ENCODE results near the gene RGS6. TPM values are rescaled to one million over a fixed set of nuclear protein-coding genes. Genes with fewer than 3 reads are reported as not detected.

RGS6 gene
- total and polyA plus RNA-seq, 2 of the 4 experiments (the other 2 are of a cell fraction), result not detected

DNA sequence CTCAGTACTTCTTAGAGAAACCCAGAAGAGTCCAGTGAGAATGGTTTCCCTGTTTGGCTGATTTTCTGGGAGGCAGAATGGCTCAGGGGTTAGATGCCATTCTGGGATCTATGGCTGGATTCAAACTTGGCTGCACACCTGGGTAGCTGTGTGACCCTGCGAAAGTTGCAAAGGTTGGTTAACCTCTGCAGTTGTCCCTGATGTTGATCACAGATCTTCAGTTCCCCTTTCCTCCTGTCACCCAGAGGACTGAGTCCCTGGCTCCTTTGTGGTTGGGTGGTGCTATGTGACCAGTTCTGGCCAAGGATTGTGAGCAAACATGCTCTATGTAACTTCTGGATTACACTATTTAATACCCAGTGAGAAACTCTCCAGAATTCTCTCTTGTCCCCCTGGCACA lies 418.0 kb downstream of the RGS6 start:
- Histone ChIP-seq H3K23ac (ENCODE audit: low read depth, low read length) (no peak overlapping the region), H4K8ac (ENCODE audit: low read depth in 2 of 2, low read length in 2 of 2) (no peak overlapping the region), H3K27ac (ENCODE audit: insufficient read depth, low read length) (no peak overlapping the region), H3K4me3 (ENCODE audit: insufficient read depth, low read depth, low read length) (no peak overlapping the region), H3K4ac (ENCODE audit: low read depth, low read length) (no peak overlapping the region), H3K4me1 (ENCODE audit: control insufficient read depth, insufficient read depth, low read length) (no peaks in the 10 kb centered on the region), H3K36me3 (ENCODE audit: control insufficient read depth, insufficient read depth, low read length) (no peaks in the 10 kb centered on the region), H3K9me3 (ENCODE audit: control insufficient read depth, insufficient read depth, low read length) (no peaks in the 10 kb centered on the region), H2BK15ac (ENCODE audit: low read depth, low read length) (no peak overlapping the region), H2BK5ac (ENCODE audit: low read depth, low read length, poor library complexity, severe bottlenecking) (no peak overlapping the region), H4K20me1 (ENCODE audit: insufficient read depth, low read length) (no peaks in the 10 kb centered on the region), H3K9me1 (ENCODE audit: insufficient read depth, low read length) (no peaks in the 10 kb centered on the region), H2BK20ac (ENCODE audit: low read depth, low read length) (no peak overlapping the region), H3K9ac (ENCODE audit: low read depth, low read length) (no peak overlapping the region), H2BK120ac (ENCODE audit: low read depth, low read length) (no peak overlapping the region), H2AFZ (replicated peaks; ENCODE audit: low read length, poor library complexity) (no peak overlapping the region), H2AK9ac (replicated peaks; ENCODE audit: low read depth, low read length, poor library complexity) (no peak overlapping the region), H2AK5ac (ENCODE audit: low read depth, low read length) (no peak overlapping the region), H3K14ac (replicated peaks; ENCODE audit: low read depth, low read length) (no peak overlapping the region), H4K91ac (ENCODE audit: insufficient read depth, low read depth, low read length) (no peak overlapping the region), H3K79me1 (ENCODE audit: low read depth in 1 of 2, low read length in 2 of 2) (no peaks in the 10 kb centered on the region), H3K18ac (ENCODE audit: low read depth, low read length) (no peak overlapping the region), H3K27me3 (ENCODE audit: control insufficient read depth, insufficient read depth, low read length) (no peaks in the 10 kb centered on the region), H4K5ac (ENCODE audit: low read depth, low read length) (no peak overlapping the region), H3K4me2 (ENCODE audit: low read depth, low read length) (no peak overlapping the region), H3K56ac (ENCODE audit: extremely low read depth, insufficient read depth, low read length) (no peak overlapping the region)
- DNase-seq, result no peak
- in situ Hi-C loops (cut with MboI; ENCODE audit: low sequenced_read_pairs), result no loop called here
- intact Hi-C loops (cut with micrococcal nuclease), result no loop called here
- no TSS peak for BruUV-seq (replicated peaks)
- dilution Hi-C loops (cut with HindIII; ENCODE audit: low sequenced_read_pairs, unreplicated experiment), result no loop called here
- WGBS, 2 experiments (ENCODE audit: extremely low coverage in 2 of 2, insufficient read length in 1 of 2), result no CpG with 5 or more reads among the region's 1 CpG
- ChIA-PET CTCF (no interaction called here), POLR2A (ENCODE audit: unreplicated experiment) (no interaction called here)
- TF ChIP-seq RAD21 (IDR thresholded peaks at IDR 0.05; ENCODE audit: low read length) (no peak), MAFK (IDR thresholded peaks at IDR 0.05; ENCODE audit: low read depth, low read length) (no peak), FOS (IDR thresholded peaks at IDR 0.05; ENCODE audit: low read depth, low read length) (no peak), MXI1 (IDR thresholded peaks at IDR 0.05; ENCODE audit: borderline replicate concordance, low read depth, low read length) (no peak), RCOR1 (IDR thresholded peaks at IDR 0.05; ENCODE audit: insufficient replicate concordance, low read length) (no peak), POLR2A (IDR thresholded peaks at IDR 0.05; ENCODE audit: low read depth, low read length) (no peak), MAZ (IDR thresholded peaks at IDR 0.05; ENCODE audit: borderline replicate concordance, low read depth, low read length) (no peak), CEBPB (IDR thresholded peaks at IDR 0.05; ENCODE audit: low read depth, low read length) (no peak), CHD1 (IDR thresholded peaks at IDR 0.05; ENCODE audit: low read depth, low read length) (no peak), RFX5 (IDR thresholded peaks at IDR 0.05; ENCODE audit: low read depth, low read length) (no peak), NFE2L2 (IDR thresholded peaks at IDR 0.05; ENCODE audit: low read depth, low read length) (no peak), SMC3 (IDR thresholded peaks at IDR 0.05; ENCODE audit: low read depth, low read length) (no peak), BHLHE40 (IDR thresholded peaks at IDR 0.05; ENCODE audit: low read depth, low read length) (no peak)
- TF ChIP-seq, protein P1, sequence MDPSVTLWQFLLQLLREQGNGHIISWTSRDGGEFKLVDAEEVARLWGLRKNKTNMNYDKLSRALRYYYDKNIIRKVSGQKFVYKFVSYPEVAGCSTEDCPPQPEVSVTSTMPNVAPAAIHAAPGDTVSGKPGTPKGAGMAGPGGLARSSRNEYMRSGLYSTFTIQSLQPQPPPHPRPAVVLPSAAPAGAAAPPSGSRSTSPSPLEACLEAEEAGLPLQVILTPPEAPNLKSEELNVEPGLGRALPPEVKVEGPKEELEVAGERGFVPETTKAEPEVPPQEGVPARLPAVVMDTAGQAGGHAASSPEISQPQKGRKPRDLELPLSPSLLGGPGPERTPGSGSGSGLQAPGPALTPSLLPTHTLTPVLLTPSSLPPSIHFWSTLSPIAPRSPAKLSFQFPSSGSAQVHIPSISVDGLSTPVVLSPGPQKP (IDR thresholded peaks at IDR 0.05; ENCODE audit: borderline replicate concordance, low read depth, low read length), result no peak
- TF ChIP-seq, protein P2, sequence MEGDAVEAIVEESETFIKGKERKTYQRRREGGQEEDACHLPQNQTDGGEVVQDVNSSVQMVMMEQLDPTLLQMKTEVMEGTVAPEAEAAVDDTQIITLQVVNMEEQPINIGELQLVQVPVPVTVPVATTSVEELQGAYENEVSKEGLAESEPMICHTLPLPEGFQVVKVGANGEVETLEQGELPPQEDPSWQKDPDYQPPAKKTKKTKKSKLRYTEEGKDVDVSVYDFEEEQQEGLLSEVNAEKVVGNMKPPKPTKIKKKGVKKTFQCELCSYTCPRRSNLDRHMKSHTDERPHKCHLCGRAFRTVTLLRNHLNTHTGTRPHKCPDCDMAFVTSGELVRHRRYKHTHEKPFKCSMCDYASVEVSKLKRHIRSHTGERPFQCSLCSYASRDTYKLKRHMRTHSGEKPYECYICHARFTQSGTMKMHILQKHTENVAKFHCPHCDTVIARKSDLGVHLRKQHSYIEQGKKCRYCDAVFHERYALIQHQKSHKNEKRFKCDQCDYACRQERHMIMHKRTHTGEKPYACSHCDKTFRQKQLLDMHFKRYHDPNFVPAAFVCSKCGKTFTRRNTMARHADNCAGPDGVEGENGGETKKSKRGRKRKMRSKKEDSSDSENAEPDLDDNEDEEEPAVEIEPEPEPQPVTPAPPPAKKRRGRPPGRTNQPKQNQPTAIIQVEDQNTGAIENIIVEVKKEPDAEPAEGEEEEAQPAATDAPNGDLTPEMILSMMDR (conservative IDR thresholded peaks at IDR 0.05; ENCODE audit: low read depth, low read length), result no peak
- TF ChIP-seq, protein P3, sequence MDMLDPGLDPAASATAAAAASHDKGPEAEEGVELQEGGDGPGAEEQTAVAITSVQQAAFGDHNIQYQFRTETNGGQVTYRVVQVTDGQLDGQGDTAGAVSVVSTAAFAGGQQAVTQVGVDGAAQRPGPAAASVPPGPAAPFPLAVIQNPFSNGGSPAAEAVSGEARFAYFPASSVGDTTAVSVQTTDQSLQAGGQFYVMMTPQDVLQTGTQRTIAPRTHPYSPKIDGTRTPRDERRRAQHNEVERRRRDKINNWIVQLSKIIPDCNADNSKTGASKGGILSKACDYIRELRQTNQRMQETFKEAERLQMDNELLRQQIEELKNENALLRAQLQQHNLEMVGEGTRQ (IDR thresholded peaks at IDR 0.05; ENCODE audit: low read depth, low read length), result no peak
- ATAC-seq (ENCODE audit: low read depth), result no peak
